Measurements from ENCODE around the gene C1orf56. TPM values are rescaled to one million over a fixed set of nuclear protein-coding genes. Genes with fewer than 3 reads are reported as not detected.

C1orf56 gene
- total RNA-seq, 6 donors from 2014 or later, result 2.6 to 9.4 (median 3.8) TPM

DNA sequence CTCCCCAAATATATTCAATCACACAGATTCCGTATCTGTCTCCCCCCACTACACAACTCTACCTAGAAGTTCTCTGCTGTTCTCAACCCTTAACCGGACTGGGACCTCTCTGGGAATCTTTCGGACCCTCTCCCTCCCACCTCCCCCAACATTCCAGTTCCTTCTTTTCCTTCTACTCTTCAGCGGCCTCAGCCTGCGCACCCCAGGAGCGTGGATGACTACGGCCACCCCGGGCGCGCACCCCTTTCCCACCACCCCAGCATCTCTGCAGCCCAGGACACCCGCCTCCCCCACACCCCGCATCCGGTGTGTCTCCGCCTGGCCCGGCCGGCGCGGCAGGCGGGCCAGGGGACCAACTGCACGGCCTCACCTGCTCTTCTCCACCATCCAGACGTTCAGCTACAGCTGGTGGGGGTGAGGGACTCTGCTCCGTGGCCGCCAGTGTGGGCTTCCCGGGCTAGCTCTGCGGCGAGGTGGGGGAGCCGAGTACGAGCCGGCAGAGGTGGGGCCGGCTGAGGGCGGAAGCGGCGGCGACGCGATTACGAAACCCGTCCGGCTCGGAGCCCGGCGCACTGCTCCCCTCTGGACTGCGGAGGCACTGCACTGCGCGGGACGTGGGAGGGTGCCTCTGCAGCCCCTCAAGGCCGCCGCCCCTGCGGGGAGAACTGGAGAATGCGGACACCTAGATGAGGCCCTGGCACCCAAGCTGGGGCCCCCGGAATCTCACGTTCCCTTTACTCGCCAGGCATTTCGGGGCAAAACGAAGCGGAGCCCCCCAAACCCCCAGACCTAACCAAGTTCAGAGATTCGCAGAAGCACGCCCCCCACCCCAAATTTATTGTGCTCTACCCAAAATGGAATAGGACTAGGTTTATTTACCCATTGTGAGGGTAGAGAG is 11.8 kb downstream of the C1orf56 start, which contains the start of gene CDC42SE1:
Gene CDC42SE1 (minus strand): TSS at position 514 of the 898 bp plus-strand sequence. CDS start 3,892 bp downstream, outside the sequence.
- no peaks in the 10 kb centered on the region for H3K9me3 ChIP-seq
- peak; percentile 95 to 96 for ATAC-seq (ENCODE audit: low FRiP score in 2 of 2)
- TF ChIP-seq, protein P1, sequence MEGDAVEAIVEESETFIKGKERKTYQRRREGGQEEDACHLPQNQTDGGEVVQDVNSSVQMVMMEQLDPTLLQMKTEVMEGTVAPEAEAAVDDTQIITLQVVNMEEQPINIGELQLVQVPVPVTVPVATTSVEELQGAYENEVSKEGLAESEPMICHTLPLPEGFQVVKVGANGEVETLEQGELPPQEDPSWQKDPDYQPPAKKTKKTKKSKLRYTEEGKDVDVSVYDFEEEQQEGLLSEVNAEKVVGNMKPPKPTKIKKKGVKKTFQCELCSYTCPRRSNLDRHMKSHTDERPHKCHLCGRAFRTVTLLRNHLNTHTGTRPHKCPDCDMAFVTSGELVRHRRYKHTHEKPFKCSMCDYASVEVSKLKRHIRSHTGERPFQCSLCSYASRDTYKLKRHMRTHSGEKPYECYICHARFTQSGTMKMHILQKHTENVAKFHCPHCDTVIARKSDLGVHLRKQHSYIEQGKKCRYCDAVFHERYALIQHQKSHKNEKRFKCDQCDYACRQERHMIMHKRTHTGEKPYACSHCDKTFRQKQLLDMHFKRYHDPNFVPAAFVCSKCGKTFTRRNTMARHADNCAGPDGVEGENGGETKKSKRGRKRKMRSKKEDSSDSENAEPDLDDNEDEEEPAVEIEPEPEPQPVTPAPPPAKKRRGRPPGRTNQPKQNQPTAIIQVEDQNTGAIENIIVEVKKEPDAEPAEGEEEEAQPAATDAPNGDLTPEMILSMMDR (IDR thresholded peaks at IDR 0.05), result peak; percentile 81 to 98 (median 94)
- TF ChIP-seq POLR2AphosphoS5 (IDR thresholded peaks at IDR 0.05), result peak; percentile 96
- TF ChIP-seq EP300 (IDR thresholded peaks at IDR 0.05), result peak in 1 of 4 donors; percentile 33
- TF ChIP-seq POLR2A (IDR thresholded peaks at IDR 0.05), result peak in 3 of 4 donors; percentile 78 to 95 (median 87)
- H3K27ac ChIP-seq, result peak within 1 kb of the TSS; percentile 89 to 99 (median 98)
- WGBS, 2 donors, result 0% methylated on average over 22 to 48 of the region's 58 CpGs
- H3K4me3 ChIP-seq, result peak within 1 kb of the TSS; percentile 65 to 93 (median 88)
- H3K27me3 ChIP-seq, result no peaks in the 10 kb centered on the region
- DNase-seq, result peak; percentile 86 to 96
- H3K4me1 ChIP-seq, result peaks cover 30 to 47% (median 40%) of the 10 kb centered on the region in 4 donors
- peaks cover 13 to 27% (median 16%) of the 10 kb centered on the region in 4 donors for H3K36me3 ChIP-seq

DNA sequence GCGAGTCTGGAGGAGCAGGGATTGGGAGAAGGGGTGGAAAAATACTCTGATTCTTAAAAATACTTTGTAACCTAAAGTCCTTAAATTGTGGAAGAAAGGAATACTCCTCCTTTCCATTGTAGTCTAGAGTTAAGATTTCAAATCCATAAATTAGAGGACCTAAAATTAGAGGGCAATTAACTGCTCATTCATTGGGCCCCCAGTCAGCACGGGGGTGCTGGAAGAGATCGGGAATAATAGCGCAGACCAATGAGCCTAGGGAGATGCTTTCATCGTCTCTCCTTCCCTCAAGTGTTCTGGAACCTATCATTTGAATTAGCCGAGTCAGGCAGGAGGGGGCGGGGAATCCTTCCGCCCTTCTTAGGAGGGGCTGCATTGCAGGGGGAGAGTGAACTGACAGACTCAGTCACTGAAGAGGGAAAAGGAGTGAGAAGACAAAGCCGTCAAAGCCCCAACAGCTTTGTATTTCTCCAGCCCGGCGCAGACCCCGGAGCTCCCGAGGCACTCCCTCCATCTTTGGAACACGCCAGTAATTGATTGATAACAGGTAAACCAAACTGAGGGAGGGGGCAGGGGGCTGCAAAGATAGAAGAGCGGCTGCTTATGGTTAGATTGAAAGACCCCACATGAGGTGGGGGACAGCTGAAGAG is 12.6 kb downstream of the C1orf56 start, which contains the start of gene MLLT11:
Gene MLLT11 (plus strand): TSS at position 391 of the 650 bp plus-strand sequence. CDS start 6,828 bp downstream, outside the sequence.
- Histone ChIP-seq H3K27ac (peak within 1 kb of the TSS; percentile 89 to 99 (median 98)), H3K4me1 (peaks cover 30 to 44% (median 38%) of the 10 kb centered on the region in 4 donors), H3K4me3 (peak within 1 kb of the TSS; percentile 65 to 93 (median 88)), H3K9me3 (no peaks in the 10 kb centered on the region), H3K36me3 (peaks cover 6 to 19% (median 8%) of the 10 kb centered on the region in 4 donors), H3K27me3 (no peaks in the 10 kb centered on the region)
- no peak for DNase-seq
- peak in 1 of 2 donors; percentile 41 for ATAC-seq (ENCODE audit: low FRiP score in 2 of 2)
- TF ChIP-seq, protein P1 (IDR thresholded peaks at IDR 0.05), result no peak
- TF ChIP-seq POLR2A (IDR thresholded peaks at IDR 0.05), result no peak
- TF ChIP-seq POLR2AphosphoS5 (IDR thresholded peaks at IDR 0.05), result peak in 1 of 2 donors; percentile 31
- no peak for TF ChIP-seq EP300 (IDR thresholded peaks at IDR 0.05)
- 3 to 4% methylated on average over 13 to 15 of the region's 15 CpGs for WGBS, 2 donors

DNA sequence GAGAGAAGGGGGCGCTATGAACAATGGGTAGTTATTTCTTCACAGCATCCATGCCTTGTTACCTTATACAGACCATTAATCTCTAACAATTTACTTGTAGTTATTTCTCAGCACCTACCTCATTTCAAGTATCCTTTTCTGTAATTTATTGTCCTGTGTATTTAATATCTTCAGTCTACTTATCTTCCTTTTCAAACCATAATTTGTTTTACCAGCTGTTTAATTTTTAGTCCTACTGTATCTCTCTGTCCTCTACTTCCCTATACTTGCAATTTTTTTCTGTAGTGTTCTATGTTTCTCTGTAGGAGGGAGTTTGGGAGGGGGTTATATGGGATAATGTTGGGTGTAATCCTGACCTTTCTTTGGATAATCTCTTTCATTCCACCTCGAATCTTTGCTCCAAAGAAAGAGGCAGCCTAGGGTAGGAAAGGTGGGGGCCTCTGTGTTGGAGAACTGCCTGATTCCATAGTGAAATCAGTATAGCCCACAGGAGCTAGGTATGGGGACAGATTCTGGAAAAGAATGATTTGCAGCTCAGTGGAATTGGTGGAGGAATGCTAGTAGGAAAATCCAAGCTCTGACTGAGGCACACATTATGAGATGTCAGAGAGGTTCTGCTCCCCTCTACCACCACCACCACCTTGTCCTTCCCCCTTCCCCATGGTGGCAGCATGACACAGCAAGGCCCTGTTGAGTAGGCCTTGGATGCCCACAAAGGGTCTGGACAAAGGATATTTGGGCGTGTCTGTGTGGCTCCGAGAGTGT is 13.3 kb downstream of the C1orf56 start:
- Histone ChIP-seq H3K36me3 (peaks cover 0 to 12% (median under 1%) of the 10 kb centered on the region in 4 donors), H3K27me3 (no peaks in the 10 kb centered on the region), H3K4me3 (peak overlapping the region in 3 of 4 donors; percentile 65 to 93 (median 88)), H3K9me3 (no peaks in the 10 kb centered on the region), H3K4me1 (peaks cover 23 to 37% (median 30%) of the 10 kb centered on the region in 4 donors), H3K27ac (peak overlapping the region in 1 of 4 donors; percentile 99)
- no peak for DNase-seq
- no peak for ATAC-seq (ENCODE audit: low FRiP score in 2 of 2)
- TF ChIP-seq POLR2A (IDR thresholded peaks at IDR 0.05) (no peak), EP300 (IDR thresholded peaks at IDR 0.05) (no peak), POLR2AphosphoS5 (IDR thresholded peaks at IDR 0.05) (no peak)
- TF ChIP-seq, protein P1 (IDR thresholded peaks at IDR 0.05), result no peak
- WGBS, 2 donors, result 63 to 74% methylated on average over 4 of the region's 4 CpGs

DNA sequence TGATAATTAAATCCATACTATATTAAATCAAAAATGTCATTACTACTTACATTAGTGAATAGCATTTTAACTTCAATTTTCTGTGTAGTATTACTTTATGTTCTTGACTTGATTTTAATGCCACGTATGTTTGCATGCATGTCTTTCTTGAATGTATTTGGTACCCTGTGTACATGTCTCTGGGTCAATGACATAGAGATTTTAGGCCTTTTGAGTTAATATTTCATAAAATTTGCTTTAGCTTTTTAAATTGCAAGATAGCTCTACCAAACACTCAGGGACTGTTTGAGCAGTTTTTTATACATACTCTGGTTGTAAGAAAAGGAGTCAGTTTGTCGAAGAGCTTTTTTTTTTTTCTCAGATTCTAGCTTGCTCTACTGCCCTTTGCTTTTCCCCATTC is 14.2 kb downstream of the C1orf56 start:
- no peaks in the 10 kb centered on the region for H3K9me3 ChIP-seq
- DNase-seq, result no peak
- no peak for TF ChIP-seq EP300 (IDR thresholded peaks at IDR 0.05)
- no peak for TF ChIP-seq POLR2A (IDR thresholded peaks at IDR 0.05)
- TF ChIP-seq, protein P1 (IDR thresholded peaks at IDR 0.05), result no peak
- no peak for TF ChIP-seq POLR2AphosphoS5 (IDR thresholded peaks at IDR 0.05)
- H3K4me3 ChIP-seq, result no peak overlapping the region
- H3K4me1 ChIP-seq, result peaks cover 14 to 29% (median 22%) of the 10 kb centered on the region in 4 donors
- no peak for ATAC-seq (ENCODE audit: low FRiP score in 2 of 2)
- no peaks in the 10 kb centered on the region for H3K27me3 ChIP-seq
- peaks cover 0 to 4% (median 0%) of the 10 kb centered on the region in 4 donors for H3K36me3 ChIP-seq
- WGBS, 2 donors, result 79 to 84% methylated on average over 2 of the region's 2 CpGs
- H3K27ac ChIP-seq, result no peak overlapping the region
